ENCODE results near the gene MTMR12. TPM values are rescaled to one million over a fixed set of nuclear protein-coding genes. Genes with fewer than 3 reads are reported as not detected.

MTMR12 gene
- total RNA-seq, 1 experiment from 2014 or later: 42.7 TPM

- no peak for TF ChIP-seq AFF4 (CRISPR knock-in tag; IDR thresholded peaks at IDR 0.05; ENCODE audit: borderline replicate concordance)
- TF ChIP-seq RORB (CRISPR knock-in tag; IDR thresholded peaks at IDR 0.05): no peak
- TF ChIP-seq, protein P1, sequence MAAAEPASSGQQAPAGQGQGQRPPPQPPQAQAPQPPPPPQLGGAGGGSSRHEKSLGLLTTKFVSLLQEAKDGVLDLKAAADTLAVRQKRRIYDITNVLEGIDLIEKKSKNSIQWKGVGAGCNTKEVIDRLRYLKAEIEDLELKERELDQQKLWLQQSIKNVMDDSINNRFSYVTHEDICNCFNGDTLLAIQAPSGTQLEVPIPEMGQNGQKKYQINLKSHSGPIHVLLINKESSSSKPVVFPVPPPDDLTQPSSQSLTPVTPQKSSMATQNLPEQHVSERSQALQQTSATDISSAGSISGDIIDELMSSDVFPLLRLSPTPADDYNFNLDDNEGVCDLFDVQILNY (CRISPR knock-in tag; IDR thresholded peaks at IDR 0.05): no peak
- TF ChIP-seq, protein P2, sequence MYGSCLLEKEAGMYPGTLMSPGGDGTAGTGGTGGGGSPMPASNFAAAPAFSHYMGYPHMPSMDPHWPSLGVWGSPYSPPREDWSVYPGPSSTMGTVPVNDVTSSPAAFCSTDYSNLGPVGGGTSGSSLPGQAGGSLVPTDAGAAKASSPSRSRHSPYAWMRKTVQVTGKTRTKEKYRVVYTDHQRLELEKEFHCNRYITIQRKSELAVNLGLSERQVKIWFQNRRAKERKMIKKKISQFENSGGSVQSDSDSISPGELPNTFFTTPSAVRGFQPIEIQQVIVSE (CRISPR knock-in tag; IDR thresholded peaks at IDR 0.05; ENCODE audit: borderline replicate concordance): no peak
- TF ChIP-seq ZNF121 (CRISPR knock-in tag; IDR thresholded peaks at IDR 0.05): no peak
- no peak for TF ChIP-seq FOXP1 (CRISPR knock-in tag; IDR thresholded peaks at IDR 0.05; ENCODE audit: borderline replicate concordance)
- no peak for TF ChIP-seq ZNF281 (CRISPR knock-in tag; IDR thresholded peaks at IDR 0.05)
- TF ChIP-seq ATF2 (CRISPR knock-in tag; IDR thresholded peaks at IDR 0.05; ENCODE audit: borderline replicate concordance, low read depth): no peak
- TF ChIP-seq IRF2 (CRISPR knock-in tag; IDR thresholded peaks at IDR 0.05; ENCODE audit: borderline replicate concordance, low read depth): no peak
- no peak for TF ChIP-seq RELA (CRISPR knock-in tag; IDR thresholded peaks at IDR 0.05; ENCODE audit: borderline replicate concordance)
- TF ChIP-seq PRRX2 (CRISPR knock-in tag; IDR thresholded peaks at IDR 0.05): no peak
- TF ChIP-seq SMAD4 (CRISPR knock-in tag; IDR thresholded peaks at IDR 0.05): no peak
- no peak for TF ChIP-seq JUN (CRISPR knock-in tag; IDR thresholded peaks at IDR 0.05)
- no peak for TF ChIP-seq NR2C2 (CRISPR knock-in tag; IDR thresholded peaks at IDR 0.05)
- no peak for TF ChIP-seq TEAD1 (CRISPR knock-in tag; IDR thresholded peaks at IDR 0.05)
Observed at GRCh38 chr5:32331217-32331934, 18.6 kb upstream of the MTMR12 start (continued).

All from WTC11 (cell line).